ENCODE measurements around the gene TACR2.

TACR2 gene

DNA sequence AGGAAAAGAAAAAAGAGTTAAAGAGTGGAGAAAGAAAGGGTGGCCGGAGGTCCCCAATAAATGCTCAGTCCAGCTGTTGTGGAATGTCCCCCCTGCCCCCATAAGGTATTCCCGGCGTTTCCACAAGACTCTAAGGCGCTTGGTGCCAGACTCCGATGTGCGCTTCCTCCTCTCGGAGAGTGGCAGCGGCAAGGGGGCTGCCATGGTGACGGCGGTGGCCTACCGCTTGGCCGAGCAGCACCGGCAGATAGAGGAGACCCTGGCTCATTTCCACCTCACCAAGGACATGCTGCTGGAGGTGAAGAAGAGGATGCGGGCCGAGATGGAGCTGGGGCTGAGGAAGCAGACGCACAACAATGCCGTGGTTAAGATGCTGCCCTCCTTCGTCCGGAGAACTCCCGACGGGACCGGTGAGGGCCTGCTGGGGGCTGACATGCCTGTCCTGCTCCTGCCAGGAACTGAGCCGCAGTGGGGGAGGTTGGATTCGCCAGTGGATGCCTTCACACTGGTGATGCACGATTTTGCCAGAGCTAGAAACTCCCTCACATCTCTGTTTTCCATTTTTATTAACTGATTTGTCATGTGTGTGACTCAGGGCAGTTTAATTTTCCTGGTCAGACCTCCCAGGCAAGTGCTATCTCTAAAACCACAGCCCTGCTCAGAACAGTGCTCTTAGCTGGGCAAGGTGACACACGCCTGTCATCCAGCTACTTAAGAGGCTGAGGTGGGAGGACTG lies 34.2 kb downstream of the TACR2 start:
- DNase-seq (ENCODE audit: low read depth), result no peak
- no peak overlapping the region for H3K4me3 ChIP-seq (ENCODE audit: low read depth, low read length)
- TF ChIP-seq, protein P1, sequence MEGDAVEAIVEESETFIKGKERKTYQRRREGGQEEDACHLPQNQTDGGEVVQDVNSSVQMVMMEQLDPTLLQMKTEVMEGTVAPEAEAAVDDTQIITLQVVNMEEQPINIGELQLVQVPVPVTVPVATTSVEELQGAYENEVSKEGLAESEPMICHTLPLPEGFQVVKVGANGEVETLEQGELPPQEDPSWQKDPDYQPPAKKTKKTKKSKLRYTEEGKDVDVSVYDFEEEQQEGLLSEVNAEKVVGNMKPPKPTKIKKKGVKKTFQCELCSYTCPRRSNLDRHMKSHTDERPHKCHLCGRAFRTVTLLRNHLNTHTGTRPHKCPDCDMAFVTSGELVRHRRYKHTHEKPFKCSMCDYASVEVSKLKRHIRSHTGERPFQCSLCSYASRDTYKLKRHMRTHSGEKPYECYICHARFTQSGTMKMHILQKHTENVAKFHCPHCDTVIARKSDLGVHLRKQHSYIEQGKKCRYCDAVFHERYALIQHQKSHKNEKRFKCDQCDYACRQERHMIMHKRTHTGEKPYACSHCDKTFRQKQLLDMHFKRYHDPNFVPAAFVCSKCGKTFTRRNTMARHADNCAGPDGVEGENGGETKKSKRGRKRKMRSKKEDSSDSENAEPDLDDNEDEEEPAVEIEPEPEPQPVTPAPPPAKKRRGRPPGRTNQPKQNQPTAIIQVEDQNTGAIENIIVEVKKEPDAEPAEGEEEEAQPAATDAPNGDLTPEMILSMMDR (IDR thresholded peaks at IDR 0.05; ENCODE audit: low read depth, low read length), result no peak
- TF ChIP-seq POLR2A (IDR thresholded peaks at IDR 0.05; ENCODE audit: extremely low read depth, insufficient read length), result no peak
- TF ChIP-seq, protein P2, sequence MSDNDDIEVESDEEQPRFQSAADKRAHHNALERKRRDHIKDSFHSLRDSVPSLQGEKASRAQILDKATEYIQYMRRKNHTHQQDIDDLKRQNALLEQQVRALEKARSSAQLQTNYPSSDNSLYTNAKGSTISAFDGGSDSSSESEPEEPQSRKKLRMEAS (IDR thresholded peaks at IDR 0.05; ENCODE audit: low read depth, low read length), result no peak
- no peak for TF ChIP-seq MYC (IDR thresholded peaks at IDR 0.05; ENCODE audit: low read depth, low read length)

DNA sequence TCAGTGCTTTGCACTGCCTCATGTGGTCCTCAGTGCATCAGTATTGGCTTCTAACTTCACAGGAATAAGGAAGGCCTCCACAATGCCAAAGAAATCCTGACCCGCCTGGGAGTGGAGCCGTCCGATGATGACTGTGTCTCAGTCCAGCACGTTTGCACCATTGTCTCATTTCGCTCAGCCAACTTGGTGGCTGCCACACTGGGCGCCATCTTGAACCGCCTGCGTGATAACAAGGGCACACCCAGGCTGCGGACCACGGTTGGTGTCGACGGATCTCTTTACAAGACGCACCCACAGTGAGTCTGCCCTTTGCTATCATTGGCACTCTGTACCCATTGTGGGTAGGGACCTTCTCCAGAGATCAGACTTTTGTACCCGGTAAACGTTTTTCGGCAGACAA lies 36.9 kb downstream of the TACR2 start:
- TF ChIP-seq MYC (IDR thresholded peaks at IDR 0.05; ENCODE audit: low read depth, low read length) (no peak), POLR2A (IDR thresholded peaks at IDR 0.05; ENCODE audit: extremely low read depth, insufficient read length) (no peak)
- TF ChIP-seq, protein P1 (IDR thresholded peaks at IDR 0.05; ENCODE audit: low read depth, low read length), result no peak
- TF ChIP-seq, protein P2 (IDR thresholded peaks at IDR 0.05; ENCODE audit: low read depth, low read length), result no peak
- no peak overlapping the region for H3K4me3 ChIP-seq (ENCODE audit: low read depth, low read length)
- no peak for DNase-seq (ENCODE audit: low read depth)

DNA sequence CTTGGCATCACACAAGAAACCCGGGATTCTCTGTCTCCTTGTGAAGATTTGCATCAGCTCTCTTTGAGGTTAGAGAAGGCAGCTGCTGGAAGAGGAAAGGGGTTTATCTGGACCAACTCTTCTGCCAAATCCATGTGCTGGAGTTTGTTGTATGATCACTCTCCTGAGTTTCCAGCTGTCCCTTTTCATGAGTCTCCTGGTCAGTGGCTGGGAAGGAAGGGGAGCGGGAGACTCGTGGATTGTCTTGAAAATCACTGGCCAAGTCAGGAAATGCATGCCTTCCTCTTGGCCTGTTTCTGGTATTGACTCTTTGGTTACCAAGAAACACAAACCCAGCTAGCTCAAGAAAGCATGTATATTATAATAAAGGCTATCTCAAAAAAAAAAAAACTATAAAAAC lies 38.8 kb downstream of the TACR2 start:
- DNase-seq (ENCODE audit: low read depth), result no peak
- TF ChIP-seq MYC (IDR thresholded peaks at IDR 0.05; ENCODE audit: low read depth, low read length), result no peak
- TF ChIP-seq POLR2A (IDR thresholded peaks at IDR 0.05; ENCODE audit: extremely low read depth, insufficient read length), result no peak
- TF ChIP-seq, protein P1 (IDR thresholded peaks at IDR 0.05; ENCODE audit: low read depth, low read length), result no peak
- TF ChIP-seq, protein P2 (IDR thresholded peaks at IDR 0.05; ENCODE audit: low read depth, low read length), result no peak
- no peak overlapping the region for H3K4me3 ChIP-seq (ENCODE audit: low read depth, low read length)

DNA sequence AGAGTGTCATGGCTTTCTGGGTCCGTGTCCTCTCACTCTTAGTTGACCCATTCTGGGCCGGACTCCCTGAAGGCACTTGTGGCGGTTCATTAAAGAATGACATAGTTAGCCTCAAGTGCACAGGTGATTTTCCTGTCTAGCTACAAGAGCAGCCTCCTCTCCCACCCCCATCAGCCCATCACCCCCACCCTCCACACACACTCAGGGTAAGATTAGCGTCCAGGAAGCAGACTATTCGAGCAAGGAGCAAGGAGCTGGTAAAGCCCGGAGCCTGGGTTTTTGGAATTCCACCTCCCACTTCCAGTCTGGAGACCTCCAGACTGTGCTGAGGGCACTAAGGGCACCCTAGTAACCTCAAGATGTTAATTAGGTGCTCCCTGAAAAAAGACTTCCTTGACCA lies 39.5 kb downstream of the TACR2 start:
- no peak for TF ChIP-seq MYC (IDR thresholded peaks at IDR 0.05; ENCODE audit: low read depth, low read length)
- TF ChIP-seq POLR2A (IDR thresholded peaks at IDR 0.05; ENCODE audit: extremely low read depth, insufficient read length), result no peak
- TF ChIP-seq, protein P1 (IDR thresholded peaks at IDR 0.05; ENCODE audit: low read depth, low read length), result no peak
- TF ChIP-seq, protein P2 (IDR thresholded peaks at IDR 0.05; ENCODE audit: low read depth, low read length), result no peak

DNA sequence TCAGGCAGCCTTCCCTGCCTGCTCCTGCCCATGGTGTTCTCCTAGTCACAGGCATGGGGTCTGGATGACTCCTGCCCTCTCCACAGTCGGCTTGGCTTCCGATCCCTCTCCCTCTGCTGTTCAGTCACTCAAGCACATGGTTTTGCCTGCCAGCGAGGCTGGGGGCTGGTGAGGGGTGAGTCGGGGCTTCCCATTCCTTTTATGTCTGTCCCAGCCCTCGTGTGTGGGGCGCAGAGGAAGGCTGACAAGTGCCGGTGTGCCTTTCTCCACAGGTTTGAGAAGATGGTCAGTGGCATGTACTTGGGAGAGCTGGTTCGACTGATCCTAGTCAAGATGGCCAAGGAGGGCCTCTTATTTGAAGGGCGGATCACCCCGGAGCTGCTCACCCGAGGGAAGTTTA lies 40.1 kb downstream of the TACR2 start:
- DNase-seq (ENCODE audit: low read depth), result no peak
- TF ChIP-seq MYC (IDR thresholded peaks at IDR 0.05; ENCODE audit: low read depth, low read length) (no peak), POLR2A (IDR thresholded peaks at IDR 0.05; ENCODE audit: extremely low read depth, insufficient read length) (no peak)
- TF ChIP-seq, protein P1 (IDR thresholded peaks at IDR 0.05; ENCODE audit: low read depth, low read length), result no peak
- TF ChIP-seq, protein P2 (IDR thresholded peaks at IDR 0.05; ENCODE audit: low read depth, low read length), result no peak
- H3K4me3 ChIP-seq (ENCODE audit: low read depth, low read length), result no peak overlapping the region

More for the DNA sequence above, 39.5 kb downstream of the TACR2 start:
- no peak overlapping the region for H3K4me3 ChIP-seq (ENCODE audit: low read depth, low read length)
- DNase-seq (ENCODE audit: low read depth), result no peak

All from NB4 (cell line).